Measurements from ENCODE around the gene B3GNT8. TPM values are rescaled to one million over a fixed set of nuclear protein-coding genes. Genes with fewer than 3 reads are reported as not detected.
"Not testable (repeated sequence)": the region's sequence is repeated elsewhere in the genome, so short reads cannot be mapped to it uniquely, and the experiment has no call there.

B3GNT8 gene
- total RNA-seq, 1 experiment from 2014 or later, result not detected

GRCh38 chr19:41397086-41398049, 29.8 kb downstream of the B3GNT8 start, which contains the start of the genes BCKDHA and EXOSC5:
TSS of gene BCKDHA (plus strand) at chr19:41397818. CDS start at chr19:41397828, 10 bp downstream.
TSS of gene EXOSC5 (minus strand) at chr19:41397359. CDS start at chr19:41397328, 31 bp downstream.
- peak; percentile 99 for DNase-seq (ENCODE audit: extremely low read depth, low read depth)

GRCh38 chr19:41395355-41395754, 31.8 kb downstream of the B3GNT8 start:
- DNase-seq (ENCODE audit: extremely low read depth, low read depth), result no peak

GRCh38 chr19:41392775-41393174, 34.4 kb downstream of the B3GNT8 start:
- DNase-seq (ENCODE audit: extremely low read depth, low read depth), result no peak

GRCh38 chr19:41391618-41392017, 35.6 kb downstream of the B3GNT8 start:
- DNase-seq (ENCODE audit: extremely low read depth, low read depth), result no peak

GRCh38 chr19:41386442-41386841, 40.7 kb downstream of the B3GNT8 start:
- DNase-seq (ENCODE audit: extremely low read depth, low read depth), result no peak

GRCh38 chr19:41384351-41384750, 42.8 kb downstream of the B3GNT8 start:
- no peak for DNase-seq (ENCODE audit: extremely low read depth, low read depth)

- not testable (repeated sequence) for DNase-seq (ENCODE audit: extremely low read depth, low read depth)
Observed at GRCh38 chr19:41381536-41381935, 45.6 kb downstream of the B3GNT8 start.

- no peak for DNase-seq (ENCODE audit: extremely low read depth, low read depth)
Observed at GRCh38 chr19:41377977-41378709, 49.0 kb downstream of the B3GNT8 start.

GRCh38 chr19:41376998-41377365, 50.2 kb downstream of the B3GNT8 start:
- no peak for DNase-seq (ENCODE audit: extremely low read depth, low read depth)

- DNase-seq (ENCODE audit: extremely low read depth, low read depth), result no peak
Observed at GRCh38 chr19:41376241-41376997, 50.8 kb downstream of the B3GNT8 start, which contains the start of gene TMEM91. TSS of gene TMEM91 (plus strand) at chr19:41376533. CDS start at chr19:41378310, 1,777 bp downstream.

Small RNA genes lying within 50 kb of the gene (small RNA-seq; reads per million reads assigned to genes)
- 0 reads per million in 2 experiments for gene RF00017

Other genes starting within 250 kb of the B3GNT8 start
- 0.22 TPM in 1 of 2 replicates, not detected in the other for gene CYP2S1, start 234.2 kb downstream of the B3GNT8 start, total RNA-seq (2014; rRNA removed; shearing (Covaris generic))
- gene AXL, start 208.2 kb downstream of the B3GNT8 start, total RNA-seq (2014; rRNA removed; shearing (Covaris generic)), result 27.7 and 29.8 TPM in 2 replicates
- gene HNRNPUL1, start 163.0 kb downstream of the B3GNT8 start, total RNA-seq (2014; rRNA removed; shearing (Covaris generic)), result 80.3 and 89.5 TPM in 2 replicates
- gene CCDC97, start 117.2 kb downstream of the B3GNT8 start, total RNA-seq (2014; rRNA removed; shearing (Covaris generic)), result 7.3 and 9.1 TPM in 2 replicates
- 4.8 and 9.4 TPM in 2 replicates for gene TGFB1, start 73.5 kb downstream of the B3GNT8 start, total RNA-seq (2014; rRNA removed; shearing (Covaris generic))
- gene B9D2, start 63.2 kb downstream of the B3GNT8 start, total RNA-seq (2014; rRNA removed; shearing (Covaris generic)), result 3.1 and 3.9 TPM in 2 replicates
- gene TMEM91, start 50.8 kb downstream of the B3GNT8 start, total RNA-seq (2014; rRNA removed; shearing (Covaris generic)), result 1.8 and 1.9 TPM in 2 replicates
- 16.5 and 23.5 TPM in 2 replicates for gene EXOSC5, start 30.0 kb downstream of the B3GNT8 start, total RNA-seq (2014; rRNA removed; shearing (Covaris generic))
- gene BCKDHA, start 29.6 kb downstream of the B3GNT8 start, total RNA-seq (2014; rRNA removed; shearing (Covaris generic)), result 32.5 and 33.6 TPM in 2 replicates
- gene DMAC2, start 12.5 kb upstream of the B3GNT8 start, total RNA-seq (2014; rRNA removed; shearing (Covaris generic)), result 27.5 and 30.9 TPM in 2 replicates
- not detected in 2 replicates for gene ERICH4, start 15.8 kb upstream of the B3GNT8 start, total RNA-seq (2014; rRNA removed; shearing (Covaris generic))
- not detected in 2 replicates for gene CEACAM21, start 148.8 kb upstream of the B3GNT8 start, total RNA-seq (2014; rRNA removed; shearing (Covaris generic))
- not detected in 2 replicates for gene CEACAM4, start 199.7 kb upstream of the B3GNT8 start, total RNA-seq (2014; rRNA removed; shearing (Covaris generic))